Endothelial cell of umbilical vein (primary cell): Measurements from ENCODE around the gene TMEM229B. TPM values are rescaled to one million over a fixed set of nuclear protein-coding genes. Genes with fewer than 3 reads are reported as not detected.

ENCODE experiments used
- BruUV-seq: library from RNA; stranded (reverse); fragments of 400-500 nt; replicated peaks from 2 replicates; lab custom pipeline; 2021; lab: Mats Ljungman, UMichigan
- CTCF ChIA-PET: fragments of 300-600, 350-600 bp; sonication (Branson Sonifier 250); formaldehyde crosslinking; loops from one replicate; lab custom pipeline; 2021; ENCODE audit warnings: antibody characterized with exemption, inconsistent platforms; lab: Charles Lee
- POLR2A ChIA-PET: fragments of 300-600, 350-600 bp; sonication (Branson Sonifier 250); formaldehyde crosslinking; loops from one replicate; lab custom pipeline; 2021; ENCODE audit warnings: antibody characterized with exemption, inconsistent platforms; lab: Charles Lee
- DNase-seq: peaks from one replicate; pipeline ENCODE4 v3.0.0-alpha.2; 2011; ENCODE audit warnings: low read depth, low spot score
- FAIRE-seq: peaks from 2 replicates; lab custom pipeline; 2011; peaks lifted over from hg19 to GRCh38; lab: Jason Lieb, UNC
- H2AFZ ChIP-seq: 2 replicates; pipeline ENCODE4 v1.6.0; 2012; ENCODE audit warnings: low read depth, low read length, control low read depth, inconsistent platforms
- H3K27ac ChIP-seq: 2 replicates; pipeline ENCODE4 v1.5.1; 2011; ENCODE audit warnings: low read depth, mild to moderate bottlenecking, control low read depth, low read length, moderate library complexity; ENCODE audit not compliant: insufficient read depth
- H3K27me3 ChIP-seq, 2 experiments: 2 replicates each; pipeline versions ENCODE4 v1.6.0 to v1.6.1; 2011; ENCODE audit warnings: low read length in 2 of 2, mixed read lengths in 1 of 2; ENCODE audit not compliant: control insufficient read depth in 2 of 2, insufficient read depth in 2 of 2
- H3K36me3 ChIP-seq, 2 experiments: 2 replicates in 1 of 2; 3 replicates in 1 of 2; pipeline ENCODE4 v1.5.1; 2011; ENCODE audit warnings: low read length in 2 of 2, mild to moderate bottlenecking in 1 of 2, moderate library complexity in 1 of 2; ENCODE audit not compliant: control insufficient read depth in 2 of 2, insufficient read depth in 2 of 2; ENCODE audit errors: extremely low read depth in 1 of 2
- H3K4me1 ChIP-seq: 3 replicates; pipeline ENCODE4 v1.5.1; 2011; ENCODE audit warnings: mild to moderate bottlenecking, low read length; ENCODE audit not compliant: control insufficient read depth, insufficient read depth; ENCODE audit errors: extremely low read depth
- H3K4me2 ChIP-seq: 2 replicates; pipeline ENCODE4 v1.6.1; 2011; ENCODE audit warnings: low read length, control low read depth, mixed read lengths; ENCODE audit not compliant: insufficient read depth
- H3K4me3 ChIP-seq, 3 experiments: fragments of 200-600 bp in 1 of 3; sonication (generic), shearing (Covaris generic) in 1 of 3; replicated peaks in 1 of 3; 2 replicates each; pipeline ENCODE4 v1.5.1; 2011 to 2016; ENCODE audit warnings: control low read depth in 3 of 3, low read length in 3 of 3, mild to moderate bottlenecking in 2 of 3, inconsistent platforms in 1 of 3, low read depth in 1 of 3, moderate library complexity in 1 of 3; ENCODE audit not compliant: insufficient read depth in 1 of 3
- H3K79me2 ChIP-seq: 2 replicates; pipeline ENCODE4 v1.6.0; 2012; ENCODE audit warnings: low read length, inconsistent platforms; ENCODE audit not compliant: control insufficient read depth, insufficient read depth
- H3K9ac ChIP-seq: replicated peaks from 2 replicates; pipeline ENCODE3; 2011; ENCODE audit warnings: low read length, control low read depth; ENCODE audit not compliant: insufficient read depth; ENCODE audit errors: extremely low read depth
- H3K9me1 ChIP-seq: replicated peaks from 3 replicates; pipeline ENCODE4 v1.6.0; 2011; ENCODE audit warnings: mild to moderate bottlenecking, low read length; ENCODE audit not compliant: control insufficient read depth, insufficient read depth; ENCODE audit errors: extremely low read depth
- H3K9me3 ChIP-seq: replicated peaks from 2 replicates; pipeline ENCODE4 v1.5.1; 2012; ENCODE audit warnings: low read length, inconsistent platforms; ENCODE audit not compliant: control insufficient read depth, insufficient read depth
- H4K20me1 ChIP-seq: replicated peaks from 2 replicates; pipeline ENCODE3; 2011; ENCODE audit warnings: mild to moderate bottlenecking, low read length; ENCODE audit not compliant: control insufficient read depth, insufficient read depth; ENCODE audit errors: extremely low read depth
- CTCF ChIP-seq, 2 donors: IDR thresholded peaks; 1 replicate in 1 of 2; 2 replicates in 1 of 2; pipeline ENCODE4 v1.5.1; 2011; ENCODE audit warnings: low read length in 2 of 2, mild to moderate bottlenecking in 2 of 2, moderate library complexity in 2 of 2, control low read depth in 1 of 2, inconsistent platforms in 1 of 2, low read depth in 1 of 2; ENCODE audit not compliant: insufficient read depth in 1 of 2; ENCODE audit errors: extremely low read depth in 1 of 2
- EZH2 ChIP-seq: IDR thresholded peaks from 2 replicates; pipeline ENCODE4 v1.6.1; 2012; ENCODE audit warnings: borderline replicate concordance, low read depth, mild to moderate bottlenecking, moderate library complexity, low read length, inconsistent platforms; ENCODE audit not compliant: severe bottlenecking
- FOS ChIP-seq: IDR thresholded peaks from 2 replicates; pipeline ENCODE4 v1.6.1; 2011; ENCODE audit warnings: mild to moderate bottlenecking, low read length, moderate library complexity, borderline replicate concordance; ENCODE audit not compliant: insufficient read depth
- GATA2 ChIP-seq: IDR thresholded peaks from 2 replicates; pipeline ENCODE4 v1.7.0; 2011; ENCODE audit warnings: low read depth, mild to moderate bottlenecking, moderate library complexity, mixed read lengths, low read length; ENCODE audit not compliant: insufficient read length, insufficient read depth
- JUN ChIP-seq: IDR thresholded peaks from 2 replicates; pipeline ENCODE4 v1.6.1; 2011; ENCODE audit warnings: borderline replicate concordance, low read depth; ENCODE audit not compliant: insufficient read length, insufficient read depth
- MAX ChIP-seq: IDR thresholded peaks from 2 replicates; pipeline ENCODE4 v1.6.1; 2011; ENCODE audit not compliant: insufficient read depth, insufficient read length
- MYC ChIP-seq: IDR thresholded peaks from one replicate; pipeline ENCODE4 v1.6.1; 2011; ENCODE audit warnings: mild to moderate bottlenecking, low read depth, low read length
- POLR2A ChIP-seq: IDR thresholded peaks from 2 replicates; pipeline ENCODE4 v1.6.1; 2012; ENCODE audit warnings: low read depth, mild to moderate bottlenecking, control low read depth, low read length
- POLR2AphosphoS5 ChIP-seq: IDR thresholded peaks from 2 replicates; pipeline ENCODE4 v1.6.1; 2012; ENCODE audit warnings: low read depth, mild to moderate bottlenecking, control low read depth, low read length, moderate library complexity; ENCODE audit not compliant: insufficient read depth
- dilution Hi-C: fragments of 300-500 bp; cut with MboI; formaldehyde crosslinking; loops from one replicate; pipeline ENCODE4 v1.15.0; 2019; ENCODE audit warnings: low sequenced_read_pairs; ENCODE audit not compliant: extremely low pct_ligation_motif_present
- intact Hi-C: fragments of 100-400 bp; cut with micrococcal nuclease; formaldehyde crosslinking; loops from one replicate; pipeline ENCODE4 v1.10.0; 2022
- polyA plus RNA-seq, 4 experiments: library from polyadenylated mRNA; depleted of rRNA in 3 of 4; stranded (reverse) in 3 of 4; unstranded in 1 of 4; fragments of >200 nt; gene quantifications; 2 replicates each; pipeline versions ENCODE4 v1.2.1 to v1.2.3, GENCODE V29; 2011 to 2012; ENCODE audit warnings: missing spikeins in 1 of 4
- total RNA-seq: library from RNA; stranded (reverse); gene quantifications from 2 replicates; pipeline ENCODE4 v1.2.3, GENCODE V29; 2021

Gene TMEM229B
- total and polyA plus RNA-seq, 2 donors (not counting 3 experiments of a cell fraction or from before 2014, with no cell fraction given): 0.03 TPM; not detected in 1

- no peaks in the 10 kb centered on the region for H3K9me1 ChIP-seq
- no peak overlapping the region for H3K27ac ChIP-seq
- no peaks in the 10 kb centered on the region for H3K9me3 ChIP-seq
- H3K36me3 ChIP-seq: no peaks in the 10 kb centered on the region
- H2AFZ ChIP-seq: no peak overlapping the region
- FAIRE-seq: no peak
- no TSS peak for BruUV-seq
- dilution Hi-C loops: no loop called here
- intact Hi-C loops: no loop called here
- H4K20me1 ChIP-seq: no peaks in the 10 kb centered on the region
- H3K4me3 ChIP-seq: no peak overlapping the region
- DNase-seq: no peak
- H3K4me2 ChIP-seq: no peak overlapping the region
- no peaks in the 10 kb centered on the region for H3K79me2 ChIP-seq
- CTCF ChIA-PET: interaction anchor here (1.0 kb wide), 2 partner anchors 13 to 63 kb away, joined by 3 read pairs; no protein-coding TSS in a partner anchor
- H3K9ac ChIP-seq: no peak overlapping the region
- peaks cover 6 to 11% of the 10 kb centered on the region in 2 experiments for H3K27me3 ChIP-seq
- TF ChIP-seq FOS: no peak
- TF ChIP-seq MYC: no peak
- POLR2A ChIA-PET: no interaction called here
- H3K4me1 ChIP-seq: no peaks in the 10 kb centered on the region
Measured at GRCh38 chr14:67463900-67464299, 24.6 kb downstream of the TMEM229B start.

- Histone ChIP-seq H3K4me1 (no peaks in the 10 kb centered on the region), H3K27ac (no peak overlapping the region), H3K27me3 (peaks cover 8 to 14% of the 10 kb centered on the region in 2 experiments), H3K79me2 (no peaks in the 10 kb centered on the region), H3K4me2 (no peak overlapping the region), H3K36me3 (no peaks in the 10 kb centered on the region), H2AFZ (no peak overlapping the region), H3K9me1 (no peaks in the 10 kb centered on the region), H4K20me1 (no peaks in the 10 kb centered on the region), H3K4me3 (no peak overlapping the region), H3K9me3 (no peaks in the 10 kb centered on the region), H3K9ac (no peak overlapping the region)
- no TSS peak for BruUV-seq
- FAIRE-seq: no peak
- CTCF ChIA-PET: interaction anchor here (1.2 kb wide), 2 partner anchors 65 to 102 kb away, joined by 3 to 4 read pairs; partner anchors contain the start of genes ATP6V1D and EIF2S1
- intact Hi-C loops (no loop called here), dilution Hi-C loops (no loop called here)
- DNase-seq: no peak
- TF ChIP-seq POLR2AphosphoS5 (no peak), FOS (no peak), CTCF (IDR thresholded peaks at IDR 0.05; ENCODE audit: extremely low read depth in 1 of 2, insufficient read depth in 1 of 2, low read depth in 1 of 2, low read length in 2 of 2) (no peak), MAX (no peak), JUN (no peak), POLR2A (no peak), MYC (no peak), GATA2 (no peak), EZH2 (no peak)
- POLR2A ChIA-PET: no interaction called here
Measured at GRCh38 chr14:67461996-67462395, 26.5 kb downstream of the TMEM229B start.
